GM21723 (cell line): ENCODE measurements around the gene CARS2.
"Not testable (repeated sequence)": the region's sequence is repeated elsewhere in the genome, so short reads cannot be mapped to it uniquely, and the experiment has no call there.

Experiments
- ATAC-seq: cut with Tn5 transposase; IDR thresholded peaks from one replicate; pipeline ENCODE4 v1.9.1; 2021; ENCODE audit warnings: mild to moderate bottlenecking, moderate library complexity; ENCODE audit not compliant: unreplicated experiment

CARS2 gene, protein sequence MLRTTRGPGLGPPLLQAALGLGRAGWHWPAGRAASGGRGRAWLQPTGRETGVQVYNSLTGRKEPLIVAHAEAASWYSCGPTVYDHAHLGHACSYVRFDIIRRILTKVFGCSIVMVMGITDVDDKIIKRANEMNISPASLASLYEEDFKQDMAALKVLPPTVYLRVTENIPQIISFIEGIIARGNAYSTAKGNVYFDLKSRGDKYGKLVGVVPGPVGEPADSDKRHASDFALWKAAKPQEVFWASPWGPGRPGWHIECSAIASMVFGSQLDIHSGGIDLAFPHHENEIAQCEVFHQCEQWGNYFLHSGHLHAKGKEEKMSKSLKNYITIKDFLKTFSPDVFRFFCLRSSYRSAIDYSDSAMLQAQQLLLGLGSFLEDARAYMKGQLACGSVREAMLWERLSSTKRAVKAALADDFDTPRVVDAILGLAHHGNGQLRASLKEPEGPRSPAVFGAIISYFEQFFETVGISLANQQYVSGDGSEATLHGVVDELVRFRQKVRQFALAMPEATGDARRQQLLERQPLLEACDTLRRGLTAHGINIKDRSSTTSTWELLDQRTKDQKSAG

DNA sequence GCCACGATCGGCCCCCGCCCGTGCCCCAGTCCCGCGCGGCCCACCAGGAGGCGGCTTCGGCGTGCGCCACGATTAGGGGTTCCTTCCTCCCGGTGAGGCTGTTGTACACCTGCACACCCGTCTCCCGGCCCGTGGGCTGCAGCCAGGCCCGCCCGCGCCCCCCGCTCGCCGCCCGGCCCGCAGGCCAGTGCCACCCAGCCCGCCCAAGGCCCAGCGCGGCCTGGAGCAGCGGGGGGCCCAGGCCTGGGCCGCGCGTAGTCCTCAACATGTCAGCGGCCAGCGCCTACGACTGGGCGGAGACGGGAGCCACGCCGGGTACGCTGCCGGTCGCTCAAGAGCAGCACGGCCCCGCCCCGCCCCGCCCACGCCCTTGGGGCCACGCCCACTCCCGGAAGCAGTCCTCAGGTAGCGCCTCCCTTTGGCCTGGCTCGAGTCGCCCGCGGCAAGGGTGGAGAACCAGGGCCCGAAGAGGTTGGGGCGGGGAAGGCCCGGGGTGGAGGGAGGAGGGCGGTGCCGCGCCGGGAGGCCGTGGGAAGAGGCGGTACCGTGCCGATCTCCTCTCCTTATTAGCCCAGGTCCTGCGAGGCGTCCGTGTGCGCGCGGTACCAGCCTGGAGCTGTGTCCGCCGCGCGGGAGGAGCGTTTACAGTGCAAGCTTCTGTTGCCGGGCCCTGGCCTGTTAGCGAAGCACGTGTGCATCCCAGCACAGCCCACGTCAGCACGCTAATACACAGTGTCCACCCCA, at the start of gene CARS2:
CARS2 (minus strand) TSS at position 291 of the 744 bp plus-strand sequence; CDS start at position 268, 23 bp downstream.
- peak; percentile 96 for ATAC-seq

DNA sequence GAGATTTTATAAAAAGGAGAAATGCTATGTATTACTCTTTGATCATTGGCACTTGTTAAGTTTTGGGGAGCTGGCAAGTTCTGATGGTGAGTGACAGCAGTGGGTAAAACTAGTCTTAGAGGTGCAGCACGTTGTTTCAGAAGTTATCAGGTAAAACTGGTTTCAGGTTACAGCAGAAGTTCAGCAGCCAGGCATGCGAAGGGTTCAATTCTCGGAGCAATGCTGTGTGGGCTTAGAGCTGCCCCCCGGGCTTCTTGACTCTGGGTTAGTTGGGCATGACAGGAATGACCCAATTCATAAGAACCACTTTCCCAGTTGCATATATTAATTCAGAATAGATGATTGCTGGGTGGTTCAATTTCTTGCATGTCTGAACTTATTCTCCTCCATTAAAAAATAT, 42.4 kb upstream of the CARS2 start:
- no peak for ATAC-seq

DNA sequence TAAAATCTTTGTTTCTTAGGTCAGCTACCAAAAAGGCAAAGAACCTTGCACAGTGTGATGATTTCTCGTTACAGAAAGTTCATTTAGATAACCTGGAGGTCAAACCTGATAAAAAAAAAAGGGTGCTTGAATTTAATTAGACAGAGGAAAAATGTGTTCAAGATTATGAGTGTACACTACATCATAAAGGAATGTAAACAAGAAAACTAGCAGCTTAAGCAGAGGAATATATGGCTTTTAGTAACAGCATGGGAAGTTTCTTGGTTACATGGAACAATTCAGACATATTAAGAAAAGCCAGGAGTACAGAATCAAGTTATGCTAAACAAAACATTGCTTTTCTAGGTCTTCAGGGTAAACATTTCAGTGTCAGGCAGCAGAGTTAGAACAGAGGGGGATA, 40.5 kb upstream of the CARS2 start:
- no peak for ATAC-seq

DNA sequence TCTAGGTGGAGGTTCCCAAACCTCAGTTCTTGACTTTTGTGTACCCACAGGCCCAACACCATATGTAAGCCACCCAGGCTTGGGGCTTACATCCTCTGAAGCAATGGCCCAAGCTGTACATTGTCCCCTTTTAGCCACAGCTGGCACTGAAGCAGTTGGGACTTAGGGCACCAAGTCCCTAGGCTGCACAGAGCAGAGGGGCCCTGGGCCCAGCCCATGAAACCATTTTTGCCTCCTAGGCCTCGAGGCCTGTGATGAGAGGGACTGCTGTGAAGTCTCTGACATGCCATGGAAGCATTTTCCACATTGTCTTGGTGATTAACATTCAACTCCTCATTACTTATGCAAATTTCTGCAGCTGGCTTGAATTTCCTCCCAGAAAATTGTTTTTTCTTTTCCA, 37.8 kb upstream of the CARS2 start:
- ATAC-seq, result no peak

DNA sequence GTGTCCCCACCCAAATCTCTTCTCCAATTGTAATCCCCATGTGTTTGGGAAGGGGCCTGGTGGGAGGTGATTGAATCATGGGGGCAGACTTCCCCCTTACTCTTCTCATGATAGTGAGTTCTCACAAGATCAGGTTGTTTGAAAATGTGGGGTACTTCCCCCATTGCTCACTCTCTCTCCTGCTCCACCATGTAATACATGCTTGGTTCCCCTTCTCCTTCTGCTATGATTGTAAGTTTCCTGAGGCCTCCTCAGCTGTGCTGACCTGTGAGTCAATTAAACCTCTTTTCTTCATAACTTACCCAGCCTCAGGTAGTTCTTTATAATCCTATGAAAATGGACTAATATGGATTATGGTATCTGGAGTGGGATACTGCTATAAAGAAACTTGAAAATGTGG, 31.6 kb upstream of the CARS2 start:
- no peak for ATAC-seq

DNA sequence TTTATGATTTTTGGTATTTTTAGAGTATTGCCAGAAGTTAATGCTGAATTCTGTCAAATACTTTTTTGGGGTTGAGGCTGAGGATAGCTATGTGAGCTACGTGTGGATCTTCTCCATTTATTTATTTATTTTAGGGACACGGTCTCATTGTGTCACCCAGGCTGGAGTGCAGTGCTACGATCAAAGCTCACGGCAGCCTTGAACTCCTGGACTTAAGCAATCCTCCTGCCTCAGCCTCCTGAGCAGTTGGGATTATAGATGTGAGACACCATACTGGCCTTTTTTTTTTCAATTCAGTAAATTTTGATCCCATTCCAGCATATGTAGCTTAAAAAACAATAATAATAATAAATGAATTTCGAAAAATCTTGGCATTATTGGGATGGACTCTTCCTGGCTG, 28.6 kb upstream of the CARS2 start:
- no peak for ATAC-seq

DNA sequence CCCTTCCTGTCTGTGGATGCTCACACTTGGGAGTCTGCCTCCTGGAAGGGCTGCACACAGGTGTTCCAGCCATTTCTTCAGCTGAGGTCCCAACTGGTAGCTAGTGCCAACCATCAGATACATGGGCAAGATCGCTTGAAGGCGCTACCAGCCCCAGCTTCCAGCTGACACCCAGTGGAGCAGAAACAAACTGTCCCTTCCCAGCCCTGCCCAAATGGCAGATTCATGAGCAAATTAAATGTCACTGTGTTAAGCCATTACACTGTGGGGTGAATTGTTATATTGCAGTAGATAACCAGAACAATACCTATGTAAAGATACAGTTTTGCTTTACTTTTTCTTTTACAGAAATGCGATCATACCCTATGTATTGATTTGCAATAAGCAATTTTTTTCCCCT, 25.2 kb upstream of the CARS2 start:
- no peak for ATAC-seq

DNA sequence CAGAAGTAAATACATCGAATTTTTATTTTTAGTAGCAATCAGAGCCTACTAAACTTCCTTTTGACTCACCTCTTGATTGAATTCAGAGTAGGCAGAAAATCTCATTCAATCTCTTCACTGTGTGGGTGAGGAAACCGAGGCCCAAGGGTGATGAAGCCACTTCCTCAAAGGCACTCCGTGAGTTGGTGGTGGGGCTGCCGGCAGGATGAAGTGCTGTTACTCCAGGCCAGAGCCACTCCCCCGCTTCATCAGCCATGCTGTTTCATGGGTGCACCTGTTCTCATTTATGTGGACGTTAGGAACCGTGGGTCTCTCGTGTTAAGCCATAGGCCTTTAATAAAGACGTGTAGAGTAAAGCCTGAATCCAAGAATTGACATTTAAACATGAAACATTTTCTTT, 20.8 kb upstream of the CARS2 start:
- peak; percentile 53 for ATAC-seq

DNA sequence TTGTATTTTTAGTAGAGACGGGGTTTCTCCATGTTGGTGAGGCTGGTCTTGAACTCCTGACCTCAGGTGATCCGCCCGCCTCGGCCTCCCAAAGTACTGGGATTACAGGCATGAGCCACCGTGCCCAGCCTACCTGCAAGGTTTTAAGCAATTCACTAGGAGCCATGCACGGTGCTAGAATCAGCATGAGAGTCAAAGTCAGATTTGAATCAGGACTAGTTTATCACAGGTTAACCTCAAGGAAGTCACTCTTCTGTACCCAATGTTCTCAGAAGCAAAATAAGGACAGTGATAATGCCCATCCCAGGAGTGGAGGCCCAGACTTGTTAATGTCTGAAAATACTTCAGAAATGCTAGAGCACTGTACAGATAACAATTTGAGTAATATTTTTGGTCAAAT, 20.2 kb upstream of the CARS2 start:
- not testable (repeated sequence) for ATAC-seq

DNA sequence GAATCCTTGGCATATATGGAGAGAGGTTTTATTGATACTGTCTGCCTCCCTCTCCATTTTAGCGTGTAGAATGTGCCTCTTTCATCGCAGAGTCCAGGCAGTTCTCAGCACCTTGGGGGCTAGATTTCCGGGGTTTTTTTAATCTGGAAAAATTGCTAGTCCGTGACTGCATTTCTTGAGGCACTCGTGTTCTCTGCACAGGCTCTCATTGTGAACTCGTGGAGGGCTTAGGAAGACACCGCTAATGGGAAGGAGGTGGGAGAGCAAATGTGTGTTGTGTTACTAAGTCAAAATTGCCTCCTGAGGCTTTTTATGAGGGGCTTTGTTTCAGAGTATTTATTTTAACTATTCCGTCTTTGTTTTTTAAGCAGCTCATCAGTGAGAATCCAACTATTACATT, 17.7 kb upstream of the CARS2 start:
- ATAC-seq, result no peak

DNA sequence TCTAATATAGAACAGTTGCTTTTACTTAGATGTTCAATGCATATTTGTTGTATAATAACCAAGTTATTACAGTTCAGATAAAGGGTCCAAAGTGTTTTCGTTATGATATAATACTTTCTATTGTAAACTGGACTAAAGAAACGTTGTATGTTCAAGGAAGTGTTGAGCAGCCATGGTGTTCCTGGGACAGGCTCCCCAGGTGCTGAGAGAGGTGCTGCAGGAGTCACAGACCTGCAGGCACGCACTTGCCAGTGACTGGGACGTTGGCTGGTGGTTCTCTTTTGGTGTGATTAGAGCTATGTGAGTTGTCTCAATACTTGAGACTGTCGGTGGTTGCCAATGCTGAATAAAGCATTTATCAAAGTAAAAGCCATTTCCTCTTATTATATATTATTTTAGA, 17.1 kb upstream of the CARS2 start:
- ATAC-seq, result no peak

DNA sequence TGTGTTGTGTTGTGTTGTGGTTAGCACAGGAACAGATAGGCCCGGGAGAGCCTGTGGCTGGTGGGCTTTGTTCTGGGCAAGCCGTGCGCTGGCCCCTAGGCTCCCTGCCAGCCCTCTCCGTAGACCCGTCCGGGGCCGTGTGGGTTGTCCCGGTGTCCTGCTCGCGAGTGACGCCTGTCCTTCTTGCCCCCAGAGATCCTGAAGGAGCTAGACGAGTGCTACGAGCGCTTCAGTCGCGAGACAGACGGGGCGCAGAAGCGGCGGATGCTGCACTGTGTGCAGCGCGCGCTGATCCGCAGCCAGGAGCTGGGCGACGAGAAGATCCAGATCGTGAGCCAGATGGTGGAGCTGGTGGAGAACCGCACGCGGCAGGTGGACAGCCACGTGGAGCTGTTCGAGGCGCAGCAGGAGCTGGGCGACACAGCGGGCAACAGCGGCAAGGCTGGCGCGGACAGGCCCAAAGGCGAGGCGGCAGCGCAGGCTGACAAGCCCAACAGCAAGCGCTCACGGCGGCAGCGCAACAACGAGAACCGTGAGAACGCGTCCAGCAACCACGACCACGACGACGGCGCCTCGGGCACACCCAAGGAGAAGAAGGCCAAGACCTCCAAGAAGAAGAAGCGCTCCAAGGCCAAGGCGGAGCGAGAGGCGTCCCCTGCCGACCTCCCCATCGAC, 13.3 kb upstream of the CARS2 start:
- ATAC-seq, result no peak

DNA sequence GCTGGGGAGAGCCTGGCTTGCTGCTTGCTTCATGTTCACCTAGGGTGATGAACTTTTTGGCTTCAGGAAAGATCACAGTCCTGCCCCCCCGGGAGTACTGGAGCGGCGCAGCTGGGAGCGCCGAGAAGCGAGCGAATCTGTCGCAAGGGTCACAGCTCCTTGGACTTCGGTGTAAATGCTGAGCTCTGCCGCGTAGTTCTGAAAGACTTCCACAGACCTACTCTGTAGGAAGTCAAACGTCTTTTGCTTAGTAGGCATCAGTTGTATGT, 10.3 kb upstream of the CARS2 start:
- no peak for ATAC-seq

DNA sequence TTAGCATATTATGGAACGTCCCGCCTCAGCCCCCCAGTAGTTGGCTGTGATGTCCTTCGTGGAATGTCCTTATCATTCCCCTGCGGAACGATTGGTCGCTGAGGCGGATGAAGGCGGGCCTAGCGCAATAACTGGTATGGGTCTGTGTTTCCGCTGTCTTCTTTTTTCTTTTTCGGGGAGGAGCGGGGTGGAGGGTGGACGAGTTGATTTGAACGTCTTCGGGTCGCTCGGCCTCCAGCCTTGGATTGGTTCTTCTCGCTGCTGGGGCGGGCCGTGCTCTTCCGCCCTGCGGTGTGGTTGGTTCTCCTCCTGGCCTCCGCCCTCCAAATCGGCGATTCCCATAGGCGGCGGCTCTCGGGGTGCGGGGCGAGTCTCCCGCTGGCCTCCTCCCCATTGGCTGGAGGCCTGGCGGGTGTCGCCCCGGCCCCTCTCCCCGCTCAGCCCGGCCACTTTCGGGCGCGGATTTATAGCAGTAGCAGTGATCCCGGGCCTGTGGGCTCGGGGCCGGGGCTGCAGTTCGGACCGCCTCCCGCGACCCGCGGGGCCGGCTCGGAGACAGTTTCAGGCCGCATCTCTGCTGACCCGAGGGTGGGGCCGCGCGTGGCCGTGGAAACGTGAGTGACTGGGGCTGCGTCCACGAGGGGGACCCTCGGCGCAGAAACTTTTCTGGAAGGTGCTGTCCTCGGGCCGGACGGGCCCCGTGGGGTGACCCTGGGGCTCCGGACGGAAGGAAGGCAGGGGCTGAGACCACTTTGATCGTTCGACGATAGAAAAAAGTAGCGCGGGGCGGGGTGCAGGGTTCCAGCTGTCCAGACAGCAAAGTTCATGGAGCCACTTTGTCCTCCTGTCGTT, 9.7 kb upstream of the CARS2 start:
- peak; percentile 58 for ATAC-seq

DNA sequence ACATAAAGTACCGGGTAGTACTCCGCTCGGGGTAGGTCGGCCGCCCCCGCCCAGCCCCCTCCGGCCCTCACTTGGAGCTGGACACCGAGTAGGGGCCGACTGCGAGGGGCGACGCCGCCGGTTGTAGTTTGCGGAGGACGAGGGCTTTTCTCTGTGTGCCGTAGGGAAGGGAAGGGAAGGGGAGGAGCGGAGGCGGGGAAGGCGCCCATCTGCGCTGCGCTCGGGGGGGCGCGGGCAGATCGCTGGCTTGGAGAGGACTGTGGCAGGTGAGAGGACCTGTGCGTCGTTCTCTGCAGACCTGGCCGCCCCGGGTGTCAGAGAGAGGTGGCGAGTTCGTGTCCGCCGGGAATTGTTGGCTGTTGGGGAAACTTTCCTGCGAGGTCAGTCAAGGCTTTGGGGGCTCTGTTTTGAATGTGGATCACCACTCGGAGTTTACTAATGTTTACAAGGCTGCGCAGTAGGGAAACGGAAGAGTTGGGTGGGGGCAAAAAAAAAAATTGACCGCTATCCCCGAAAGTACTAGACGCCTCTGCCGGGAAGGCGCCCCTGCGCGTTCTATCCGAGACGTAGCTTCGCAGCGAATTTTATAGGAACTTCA, 9.0 kb upstream of the CARS2 start:
- ATAC-seq, result no peak

DNA sequence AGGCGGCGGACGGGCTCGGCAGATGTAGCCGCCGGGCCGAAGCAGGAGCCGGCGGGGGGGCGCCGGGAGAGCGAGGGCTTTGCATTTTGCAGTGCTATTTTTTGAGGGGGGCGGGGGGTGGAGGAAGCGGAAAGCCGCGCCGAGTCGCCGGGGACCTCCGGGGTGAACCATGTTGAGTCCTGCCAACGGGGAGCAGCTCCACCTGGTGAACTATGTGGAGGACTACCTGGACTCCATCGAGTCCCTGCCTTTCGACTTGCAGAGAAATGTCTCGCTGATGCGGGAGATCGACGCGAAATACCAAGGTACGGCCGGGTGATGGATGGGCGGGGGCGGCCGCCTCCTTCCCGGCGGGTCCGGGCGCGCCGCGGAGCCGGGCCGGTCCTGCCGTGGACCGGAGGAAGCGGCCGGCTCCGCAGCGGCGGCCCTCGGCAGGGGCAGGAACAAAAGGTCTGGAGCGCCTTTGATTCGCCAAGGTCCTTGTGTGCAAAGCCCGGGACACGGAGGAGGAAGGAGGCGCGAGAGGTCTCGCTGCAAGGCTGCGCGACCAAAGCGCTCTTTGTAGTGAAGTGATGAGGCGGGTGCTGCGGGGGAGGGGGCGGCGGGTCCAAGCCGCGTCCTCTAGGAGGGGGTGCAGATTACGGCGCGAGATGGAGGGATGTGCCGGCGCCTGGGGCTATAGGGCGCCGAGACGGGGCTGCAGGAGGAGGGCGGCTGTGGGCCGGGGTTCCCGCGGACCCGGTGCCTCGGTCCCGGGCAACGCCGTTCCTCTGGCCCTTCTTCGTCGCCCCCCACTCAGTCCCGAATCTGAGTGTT, 8.3 kb upstream of the CARS2 start:
- ATAC-seq, result no peak

DNA sequence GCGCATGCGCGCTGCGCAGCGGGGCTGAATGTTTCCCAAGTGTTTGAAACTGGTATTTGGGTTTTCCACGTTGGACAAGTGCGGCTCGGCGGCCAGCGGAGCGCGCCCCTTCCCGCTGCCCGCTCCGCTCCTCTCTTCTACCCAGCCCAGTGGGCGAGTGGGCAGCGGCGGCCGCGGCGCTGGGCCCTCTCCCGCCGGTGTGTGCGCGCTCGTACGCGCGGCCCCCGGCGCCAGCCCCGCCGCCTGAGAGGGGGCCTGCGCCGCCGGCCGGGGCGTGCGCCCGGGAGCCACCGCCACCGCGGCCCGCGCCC, 7.7 kb upstream of the CARS2 start, which contains the start of gene ING1:
ING1 (plus strand) TSS at position 59 of the 311 bp plus-strand sequence. CDS start 450 bp downstream, outside the sequence.
- ATAC-seq, result no peak

DNA sequence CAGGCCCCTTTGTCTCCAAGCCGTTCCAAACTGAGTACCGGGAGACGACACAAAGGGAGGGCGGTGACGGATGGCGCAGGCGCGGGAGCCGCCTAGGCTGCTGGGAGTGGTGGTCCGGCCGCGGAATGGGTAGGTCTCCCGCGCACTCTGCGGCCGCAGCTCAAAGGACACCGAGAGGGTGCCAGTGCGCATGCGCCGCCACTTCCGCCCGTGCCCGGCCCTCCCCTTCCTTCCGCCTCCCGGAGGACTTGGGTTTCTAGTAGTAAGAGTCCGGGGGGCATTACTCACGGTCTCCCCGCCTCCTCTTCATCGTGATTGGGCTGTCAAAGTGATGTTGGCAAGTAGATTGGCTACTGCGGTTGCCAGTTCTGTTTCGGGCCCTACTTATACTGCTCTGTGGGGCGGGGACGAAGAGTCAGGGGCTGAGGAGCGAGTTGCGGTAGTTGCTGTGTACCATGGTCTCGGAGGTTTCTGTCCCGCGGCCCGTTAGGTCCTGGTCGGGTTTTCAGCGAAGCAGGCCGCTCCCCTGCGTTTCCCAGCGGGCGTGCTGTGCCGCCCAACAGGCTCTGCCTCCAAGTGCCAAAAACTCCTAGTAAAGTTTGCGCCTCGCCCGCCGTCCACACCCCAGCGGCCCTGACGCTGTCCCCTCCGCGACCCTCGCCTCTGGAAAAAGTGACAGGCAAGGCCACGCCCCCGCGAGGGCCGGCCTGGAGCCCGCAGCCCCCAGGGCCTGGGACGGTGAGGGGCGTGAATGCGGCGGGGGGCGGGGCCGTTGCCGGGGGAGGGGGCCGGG, 7.1 kb upstream of the CARS2 start:
- peak; percentile 56 for ATAC-seq
